ENCODE data around the gene APOD.
"Not testable (repeated sequence)": the region's sequence is repeated elsewhere in the genome, so short reads cannot be mapped to it uniquely, and the experiment has no call there.

The APOD gene

GRCh38 chr3:195596765-195597171 is 13.0 kb upstream of the APOD start:
- no peak overlapping the region for H3K4me3 ChIP-seq (ENCODE audit: low read depth, low read length)
- no peak for TF ChIP-seq CTCF (IDR thresholded peaks at IDR 0.05; ENCODE audit: low read depth, low read length)
- in situ Hi-C loops (cut with HindIII; ENCODE audit: low sequenced_read_pairs), result no loop called here
- no peak for DNase-seq (ENCODE audit: low read depth, low spot score)

- no peak for DNase-seq (ENCODE audit: low read depth, low spot score)
- in situ Hi-C loops (cut with HindIII; ENCODE audit: low sequenced_read_pairs), result no loop called here
- no peak overlapping the region for H3K4me3 ChIP-seq (ENCODE audit: low read depth, low read length)
- TF ChIP-seq CTCF (IDR thresholded peaks at IDR 0.05; ENCODE audit: low read depth, low read length), result no peak
Measured at GRCh38 chr3:195595785-195596531, 12.2 kb upstream of the APOD start.

- in situ Hi-C loops (cut with HindIII; ENCODE audit: low sequenced_read_pairs), result no loop called here
- DNase-seq (ENCODE audit: low read depth, low spot score), result no peak
- no peak overlapping the region for H3K4me3 ChIP-seq (ENCODE audit: low read depth, low read length)
- TF ChIP-seq CTCF (IDR thresholded peaks at IDR 0.05; ENCODE audit: low read depth, low read length), result no peak
Measured at GRCh38 chr3:195591852-195592251, 8.1 kb upstream of the APOD start.

- DNase-seq (ENCODE audit: low read depth, low spot score), result no peak
- H3K4me3 ChIP-seq (ENCODE audit: low read depth, low read length), result no peak overlapping the region
- TF ChIP-seq CTCF (IDR thresholded peaks at IDR 0.05; ENCODE audit: low read depth, low read length), result no peak
- in situ Hi-C loops (cut with HindIII; ENCODE audit: low sequenced_read_pairs), result no loop called here
Measured at GRCh38 chr3:195591220-195591619, 7.5 kb upstream of the APOD start.

- in situ Hi-C loops (cut with HindIII; ENCODE audit: low sequenced_read_pairs); H3K4me3 ChIP-seq (ENCODE audit: low read depth, low read length); DNase-seq (ENCODE audit: low read depth, low spot score): not testable (repeated sequence)
Measured at GRCh38 chr3:195590381-195590780, 6.6 kb upstream of the APOD start.

GRCh38 chr3:195589796-195590195 is 6.1 kb upstream of the APOD start:
- DNase-seq (ENCODE audit: low read depth, low spot score); H3K4me3 ChIP-seq (ENCODE audit: low read depth, low read length); in situ Hi-C loops (cut with HindIII; ENCODE audit: low sequenced_read_pairs): not testable (repeated sequence)

- TF ChIP-seq CTCF (IDR thresholded peaks at IDR 0.05; ENCODE audit: low read depth, low read length), result no peak
- H3K4me3 ChIP-seq (ENCODE audit: low read depth, low read length), result no peak overlapping the region
- in situ Hi-C loops (cut with HindIII; ENCODE audit: low sequenced_read_pairs), result no loop called here
- no peak for DNase-seq (ENCODE audit: low read depth, low spot score)
Measured at GRCh38 chr3:195587824-195588223, 4.1 kb upstream of the APOD start.

- TF ChIP-seq CTCF (IDR thresholded peaks at IDR 0.05; ENCODE audit: low read depth, low read length), result no peak
- H3K4me3 ChIP-seq (ENCODE audit: low read depth, low read length), result no peak overlapping the region
- DNase-seq (ENCODE audit: low read depth, low spot score), result no peak
- in situ Hi-C loops (cut with HindIII; ENCODE audit: low sequenced_read_pairs), result no loop called here
Measured at GRCh38 chr3:195587406-195587805, 3.7 kb upstream of the APOD start.
